Loucy (cell line): Measurements from ENCODE around the gene CSHL1.
A peak's percentile ranks its signal among the peaks of the same experiment; 100 is the strongest.
"Not testable (repeated sequence)": the region's sequence is repeated elsewhere in the genome, so short reads cannot be mapped to it uniquely, and the experiment has no call there.

Experiments
- H2AFZ ChIP-seq: fragments of 200-600 bp; sonication (generic); 2 replicates; pipeline ENCODE4 v1.6.0; 2016; ENCODE audit warnings: antibody characterized with exemption, mild to moderate bottlenecking, low read length, moderate library complexity
- H3F3A ChIP-seq: fragments of 200-600 bp; 2 replicates; pipeline ENCODE4 v1.6.0; 2016; ENCODE audit warnings: antibody characterized with exemption, low read depth, mild to moderate bottlenecking
- H3K27me3 ChIP-seq: fragments of 200-600 bp; sonication (generic); 2 replicates; pipeline ENCODE4 v1.6.1; 2014; ENCODE audit warnings: low read length, mild to moderate bottlenecking; ENCODE audit not compliant: insufficient read depth, poor library complexity, severe bottlenecking
- H3K36me3 ChIP-seq: fragments of 200-600 bp; sonication (generic); 2 replicates; pipeline ENCODE4 v1.6.1; 2016; ENCODE audit warnings: low read length; ENCODE audit not compliant: insufficient read depth
- H3K4me1 ChIP-seq: fragments of 200-600 bp; sonication (generic); 2 replicates; pipeline ENCODE4 v1.5.1; 2014; ENCODE audit warnings: low read length, mild to moderate bottlenecking; ENCODE audit not compliant: insufficient read depth, poor library complexity, severe bottlenecking
- H3K4me2 ChIP-seq: fragments of 200-600 bp; sonication (generic); 2 replicates; pipeline ENCODE4 v1.6.0; 2014; ENCODE audit warnings: antibody characterized with exemption, low read length, low read depth, mild to moderate bottlenecking; ENCODE audit not compliant: poor library complexity, severe bottlenecking
- H3K4me3 ChIP-seq: fragments of 200-600 bp; sonication (generic); 2 replicates; pipeline ENCODE4 v1.5.1; 2014; ENCODE audit warnings: low read length, mild to moderate bottlenecking, mixed read lengths; ENCODE audit not compliant: poor library complexity, severe bottlenecking
- H3K79me2 ChIP-seq: fragments of 200-600 bp; sonication (generic); 2 replicates; pipeline ENCODE4 v1.6.1; 2014; ENCODE audit warnings: low read length; ENCODE audit not compliant: insufficient read depth
- H3K9ac ChIP-seq: fragments of 200-600 bp; sonication (generic); 2 replicates; pipeline ENCODE4 v1.6.0; 2014; ENCODE audit warnings: mild to moderate bottlenecking, low read depth, low read length, moderate library complexity; ENCODE audit not compliant: poor library complexity, severe bottlenecking
- H3K9me2 ChIP-seq: fragments of 200-600 bp; sonication (generic); replicated peaks from 2 replicates; pipeline ENCODE4 v1.6.1; 2016; ENCODE audit warnings: low read depth, low read length, mixed read lengths
- H3K9me3 ChIP-seq: fragments of 200-600 bp; sonication (generic); 2 replicates; pipeline ENCODE4 v1.6.1; 2014; ENCODE audit warnings: mild to moderate bottlenecking, antibody characterized with exemption, low read length, low read depth; ENCODE audit not compliant: insufficient read depth
- H4K20me1 ChIP-seq: fragments of 200-600 bp; sonication (generic); 2 replicates; pipeline ENCODE4 v1.6.0; 2014; ENCODE audit warnings: antibody characterized with exemption, low read length, mild to moderate bottlenecking; ENCODE audit not compliant: insufficient read depth, poor library complexity, severe bottlenecking
- CTCF ChIP-seq: fragments of 200-600 bp; sonication (generic); conservative IDR thresholded peaks from 2 replicates; pipeline ENCODE4 v1.5.1; 2014; ENCODE audit warnings: mild to moderate bottlenecking, antibody characterized with exemption, low read length

The CSHL1 gene

GRCh38 chr17:63907161-63907778 is 3.8 kb downstream of the CSHL1 start:
- H3K4me1 ChIP-seq, H3K27me3 ChIP-seq, H3K36me3 ChIP-seq, H3K4me3 ChIP-seq, H3K9me3 ChIP-seq, H3K4me2 ChIP-seq, H3F3A ChIP-seq, H2AFZ ChIP-seq, H3K9ac ChIP-seq, H4K20me1 ChIP-seq, H3K9me2 ChIP-seq, H3K79me2 ChIP-seq: not testable (repeated sequence)
- TF ChIP-seq CTCF = peak; percentile 46

GRCh38 chr17:63904796-63905195 is 6.3 kb downstream of the CSHL1 start:
- H3K9me3 ChIP-seq, H3K27me3 ChIP-seq, H3K4me1 ChIP-seq, H3K4me2 ChIP-seq, H4K20me1 ChIP-seq, H3K79me2 ChIP-seq, H2AFZ ChIP-seq, H3K4me3 ChIP-seq, H3K9ac ChIP-seq, H3K36me3 ChIP-seq, H3F3A ChIP-seq, H3K9me2 ChIP-seq: not testable (repeated sequence)

DNA sequence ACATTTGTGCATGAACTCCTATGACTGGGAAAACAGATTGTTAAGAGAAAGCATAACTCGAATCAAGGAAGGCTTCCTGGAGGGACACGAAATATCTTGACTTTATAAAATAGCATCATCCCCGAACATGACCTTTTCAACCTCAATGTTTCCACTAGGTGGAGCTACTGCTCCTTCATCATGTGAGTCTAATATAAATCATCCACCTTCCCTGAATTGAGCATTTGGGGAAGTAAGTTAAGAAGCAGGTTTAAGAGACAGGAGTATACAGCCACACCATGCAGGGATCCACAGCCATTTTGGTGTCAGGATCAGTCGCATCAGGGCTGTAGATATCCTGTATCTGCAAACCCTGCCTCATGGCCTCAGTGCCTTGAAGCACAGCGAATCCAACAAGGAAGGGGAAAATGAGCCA is 7.3 kb downstream of the CSHL1 start:
- peak; percentile 42; the same call in 1 of the 2 replicates for TF ChIP-seq CTCF
- not testable (repeated sequence) for H3K4me3 ChIP-seq

GRCh38 chr17:63901971-63902370 is 9.1 kb downstream of the CSHL1 start:
- H3K27me3 ChIP-seq, H3K9ac ChIP-seq, H3F3A ChIP-seq, H3K4me3 ChIP-seq, H3K4me2 ChIP-seq, H2AFZ ChIP-seq, H3K9me2 ChIP-seq, H3K36me3 ChIP-seq, H4K20me1 ChIP-seq, H3K4me1 ChIP-seq, H3K79me2 ChIP-seq, H3K9me3 ChIP-seq: not testable (repeated sequence)

More for the DNA sequence above, 7.3 kb downstream of the CSHL1 start:
- not testable (repeated sequence) for H4K20me1 ChIP-seq, H3K9me2 ChIP-seq, H3K4me1 ChIP-seq, H3K27me3 ChIP-seq, H3K9me3 ChIP-seq, H3K4me2 ChIP-seq, H3K36me3 ChIP-seq, H3K79me2 ChIP-seq, H3K9ac ChIP-seq, H3F3A ChIP-seq
- H2AFZ ChIP-seq = peak overlapping the region; percentile 56; the same call in 1 of the 2 replicates

GRCh38 chr17:63898899-63899798 is 11.9 kb downstream of the CSHL1 start:
- H3K4me3 ChIP-seq, H3F3A ChIP-seq, H3K79me2 ChIP-seq, H4K20me1 ChIP-seq, H3K4me2 ChIP-seq, H3K9me2 ChIP-seq, H3K9me3 ChIP-seq, H3K27me3 ChIP-seq, H2AFZ ChIP-seq, H3K36me3 ChIP-seq, H3K9ac ChIP-seq, H3K4me1 ChIP-seq: not testable (repeated sequence)
